K562 (cell line): ENCODE results near the gene CCPG1. TPM values are rescaled to one million over a fixed set of nuclear protein-coding genes. Genes with fewer than 3 reads are reported as not detected.

Experiments
- ATAC-seq: fragments of 200-7000 bp; cut with Tn5 transposase; 3 replicates; pipeline ENCODE4 v1.9.1; 2020; ENCODE audit warnings: moderate library complexity
- BruUV-seq: library from RNA; stranded (reverse); fragments of 400-500 nt; replicated peaks from 2 replicates; lab custom pipeline; 2021; lab: Mats Ljungman, UMichigan
- CTCF ChIA-PET: fragments of 300-600 bp; formaldehyde crosslinking; extraction: SDS; loops from one replicate; lab custom pipeline; 2021; ENCODE audit warnings: low intra/inter-chr PET ratio; lab: Yijun Ruan, JAX
- POLR2A ChIA-PET: fragments of 300-600, 350-650 bp; sonication (Branson Sonifier 250); formaldehyde crosslinking; extraction: SDS; loops from one replicate; lab custom pipeline; 2021; ENCODE audit warnings: antibody characterized with exemption, inconsistent platforms; lab: Yijun Ruan, JAX
- DNase-seq, 4 experiments: peaks; one replicate each; pipeline versions ENCODE4 v3.0.0 to v3.0.0-alpha.2; 2011 to 2018; ENCODE audit warnings: low spot score in 3 of 4, mixed read lengths in 3 of 4; ENCODE audit errors: extremely low read depth in 1 of 4
- FAIRE-seq: peaks from 2 replicates; lab custom pipeline; 2011; peaks lifted over from hg19 to GRCh38; lab: Jason Lieb, UNC
- H2AFZ ChIP-seq: 2 replicates; pipeline ENCODE4 v1.6.0; 2011; ENCODE audit warnings: low read depth, low read length, control low read depth, inconsistent platforms
- H3K27ac ChIP-seq: fragments of 200-600 bp; 3 replicates; pipeline ENCODE4 v1.8.0; 2011; ENCODE audit warnings: low read depth, mild to moderate bottlenecking, control low read depth, inconsistent platforms, low read length, moderate library complexity, mixed read lengths; ENCODE audit errors: extremely low read depth
- H3K27me3 ChIP-seq, 2 experiments: fragments of 300-600 bp in 1 of 2; 2 replicates in 1 of 2; 3 replicates in 1 of 2; pipeline versions ENCODE4 v1.6.0 to v1.8.0; 2011; ENCODE audit warnings: inconsistent platforms in 2 of 2, low read length in 2 of 2, mild to moderate bottlenecking in 1 of 2, mixed read lengths in 1 of 2, moderate library complexity in 1 of 2; ENCODE audit not compliant: control insufficient read depth in 2 of 2, insufficient read depth in 2 of 2
- H3K36me3 ChIP-seq: fragments of 300-600 bp; 3 replicates; pipeline ENCODE4 v1.8.0; 2011; ENCODE audit warnings: mild to moderate bottlenecking, low read length, inconsistent platforms; ENCODE audit not compliant: control insufficient read depth, insufficient read depth
- H3K4me1 ChIP-seq, 2 experiments: fragments of 200-600 bp in 1 of 2; replicated peaks in 1 of 2; 2 replicates in 1 of 2; 3 replicates in 1 of 2; pipeline versions ENCODE4 v1.5.1 to v1.8.0; 2011; ENCODE audit warnings: inconsistent platforms in 2 of 2, low read length in 2 of 2, mild to moderate bottlenecking in 1 of 2, mixed read lengths in 1 of 2, moderate library complexity in 1 of 2; ENCODE audit not compliant: control insufficient read depth in 2 of 2, insufficient read depth in 2 of 2
- H3K4me2 ChIP-seq: 2 replicates; pipeline ENCODE4 v1.6.1; 2011; ENCODE audit warnings: low read length, control low read depth, inconsistent platforms, mixed read lengths; ENCODE audit not compliant: insufficient read depth
- H3K4me3 ChIP-seq: fragments of 200-600 bp; sonication (generic), shearing (Covaris generic); 2 replicates; pipeline ENCODE4 v1.5.1; 2016; ENCODE audit warnings: control low read depth, inconsistent platforms
- H3K79me2 ChIP-seq: fragments of 200-600 bp; 3 replicates; pipeline ENCODE4 v1.8.0; 2011; ENCODE audit warnings: low read length, inconsistent platforms; ENCODE audit not compliant: control insufficient read depth, insufficient read depth
- H3K9ac ChIP-seq, 2 experiments: 2 replicates each; pipeline versions ENCODE4 v1.6.0 to v1.6.1; 2011; ENCODE audit warnings: low read depth in 2 of 2, low read length in 2 of 2, control low read depth in 1 of 2, inconsistent platforms in 1 of 2, mild to moderate bottlenecking in 1 of 2, mixed read lengths in 1 of 2; ENCODE audit not compliant: insufficient read depth in 1 of 2
- H3K9me1 ChIP-seq: one replicate; pipeline ENCODE4 v1.6.0; 2011; ENCODE audit warnings: inconsistent platforms, mild to moderate bottlenecking, low read length, moderate library complexity; ENCODE audit not compliant: control insufficient read depth, insufficient read depth
- H3K9me3 ChIP-seq: replicated peaks from 2 replicates; pipeline ENCODE4 v1.5.1; 2011; ENCODE audit warnings: low read depth, low read length, inconsistent platforms; ENCODE audit not compliant: control insufficient read depth, insufficient read depth
- H4K20me1 ChIP-seq: replicated peaks from 2 replicates; pipeline ENCODE4 v1.6.1; 2011; ENCODE audit warnings: low read length, inconsistent platforms, mixed read lengths; ENCODE audit not compliant: control insufficient read depth, insufficient read depth
- CCAR2 ChIP-seq: fragments of 200-400 bp; formaldehyde crosslinking; IDR thresholded peaks from 2 replicates; pipeline ENCODE4 v1.6.1; 2017; ENCODE audit warnings: mild to moderate bottlenecking, low read depth, low read length
- E2F3 ChIP-seq: fragments of 250-450 bp; sonication (Bioruptor Pico); IDR thresholded peaks from 2 replicates; pipeline ENCODE4 v1.4.0; 2020; ENCODE audit warnings: mild to moderate bottlenecking
- FOXM1 ChIP-seq, 2 experiments: fragments of 450-650 bp in 1 of 2; sonication (generic) in 1 of 2; formaldehyde crosslinking in 1 of 2; IDR thresholded peaks; 2 replicates each; pipeline versions ENCODE4 v1.6.1 to v1.9.0; 2017 to 2022; ENCODE audit warnings: low read depth in 2 of 2, mild to moderate bottlenecking in 2 of 2, missing genetic modification reagents in 1 of 2, moderate library complexity in 1 of 2
- GTF2E2 ChIP-seq: fragments of 200-800 bp; sonication (Bioruptor generic); IDR thresholded peaks from 2 replicates; pipeline ENCODE4 v1.6.1; 2016; ENCODE audit warnings: missing genetic modification characterization, missing compliant biosample characterization
- MAFF ChIP-seq: IDR thresholded peaks from 2 replicates; pipeline ENCODE4 v1.6.1; 2012; ENCODE audit warnings: low read length, improper control_type of control experiment
- NFE2L1 ChIP-seq: fragments of 450-650 bp; IDR thresholded peaks from 2 replicates; pipeline ENCODE4 v1.6.1; 2016; ENCODE audit warnings: missing genetic modification characterization, low read depth, mild to moderate bottlenecking, missing compliant biosample characterization, moderate library complexity, borderline replicate concordance
- NRF1 ChIP-seq, 2 experiments: fragments of 450-650 bp; IDR thresholded peaks in 1 of 2; conservative IDR thresholded peaks in 1 of 2; 2 replicates each; pipeline ENCODE4 v1.6.1; 2014; ENCODE audit warnings: mild to moderate bottlenecking in 2 of 2
- PHF20 ChIP-seq: fragments of 450-650 bp; IDR thresholded peaks from 2 replicates; pipeline ENCODE4 v1.6.1; 2018; ENCODE audit not compliant: partially characterized antibody
- POLR3A ChIP-seq: IDR thresholded peaks from 2 replicates; pipeline ENCODE4 v1.6.1; 2011; ENCODE audit warnings: borderline replicate concordance, mild to moderate bottlenecking, moderate library complexity; ENCODE audit not compliant: insufficient read length, insufficient read depth; ENCODE audit errors: extremely low read depth
- RBM25 ChIP-seq: fragments of 200-400 bp; formaldehyde crosslinking; IDR thresholded peaks from 2 replicates; pipeline ENCODE4 v1.6.1; 2018; ENCODE audit warnings: low read length, low read depth, moderate library complexity; ENCODE audit not compliant: severe bottlenecking
- SIRT6 ChIP-seq: IDR thresholded peaks from one replicate; pipeline ENCODE4 v1.6.1; 2012; ENCODE audit warnings: low read depth, mild to moderate bottlenecking, control low read depth, inconsistent platforms, low read length, moderate library complexity
- ZNF224 ChIP-seq: sonication (generic); formaldehyde crosslinking; IDR thresholded peaks from 2 replicates; pipeline ENCODE4 v1.8.0; 2022; ENCODE audit warnings: mild to moderate bottlenecking, missing genetic modification reagents
- in situ Hi-C: fragments of 300-500 bp; cut with MboI; formaldehyde crosslinking; loops from 4 replicates; pipeline ENCODE4 v1.15.0; 2018; ENCODE audit warnings: inconsistent platforms, mixed read lengths
- intact Hi-C: fragments of 100-400 bp; cut with micrococcal nuclease; formaldehyde crosslinking; loops from 2 replicates; pipeline ENCODE4 v1.14.2; 2022
- polyA plus RNA-seq, 8 experiments: library from polyadenylated mRNA; depleted of rRNA in 4 of 8; stranded (reverse) in 5 of 8; unstranded in 3 of 8; fragments of >200 nt; fragmentation: Nextera tagmentation in 2 of 8; fragmentation: Illumina TruSeq in 1 of 8; extraction: Ambion mirVana in 2 of 8; extraction: Trizol in 1 of 8; gene quantifications; 2 replicates each; pipeline versions ENCODE4 v1.2.1 to v1.2.3, GENCODE V29; 2011 to 2014; ENCODE audit warnings: inconsistent platforms in 1 of 8, missing spikeins in 1 of 8
- total RNA-seq, 7 experiments: library from RNA; depleted of rRNA in 6 of 7; stranded (reverse); fragments of >200 nt in 6 of 7; fragmentation: Illumina TruSeq in 2 of 7; extraction: Trizol in 2 of 7; gene quantifications; 2 replicates each; pipeline versions ENCODE4 v1.2.1 to v1.2.3, GENCODE V29; 2011 to 2021; ENCODE audit warnings: low replicate concordance in 1 of 7

Gene CCPG1
- total and polyA plus RNA-seq, 9 of the 15 experiments (the other 6 are each of a cell fraction or from before 2014, with no cell fraction given) = 33.0 to 54.9 (median 41.1) TPM

GRCh38 chr15:55381595-55381994, 26.6 kb downstream of the CCPG1 start:
- TF ChIP-seq MAFF (no peak), PHF20 (no peak), NFE2L1 (tag) (no peak), SIRT6 (no peak), NRF1 (conservative IDR thresholded peaks at IDR 0.05 in 1 of 2, IDR thresholded peaks at IDR 0.05 in 1 of 2) (no peak), RBM25 (no peak), FOXM1 (IDR thresholded peaks at IDR 0.05; ENCODE audit: low read depth) (no peak), FOXM1 (CRISPR knock-in tag; IDR thresholded peaks at IDR 0.05; ENCODE audit: low read depth) (no peak), GTF2E2 (tag) (no peak), CCAR2 (no peak), ZNF224 (CRISPR knock-in tag) (no peak), POLR3A (no peak), E2F3 (CRISPR knock-in tag) (no peak)
- in situ Hi-C loops = no loop called here
- no peaks in the 10 kb centered on the region for H4K20me1 ChIP-seq
- no peak overlapping the region for H3K27ac ChIP-seq
- no peak overlapping the region for H3K4me3 ChIP-seq
- no peaks in the 10 kb centered on the region for H3K27me3 ChIP-seq
- CTCF ChIA-PET = no interaction called here
- ATAC-seq (no peak), FAIRE-seq (no peak), DNase-seq (no peak)
- H2AFZ ChIP-seq = no peak overlapping the region
- no peak overlapping the region for H3K9ac ChIP-seq
- H3K9me3 ChIP-seq = no peaks in the 10 kb centered on the region
- H3K36me3 ChIP-seq = peaks cover 69% of the 10 kb centered on the region; the same call in 2 of the 3 replicates
- no peaks in the 10 kb centered on the region for H3K79me2 ChIP-seq
- H3K9me1 ChIP-seq = no peaks in the 10 kb centered on the region
- no TSS peak for BruUV-seq
- POLR2A ChIA-PET = interaction anchor here (0.8 to 2.3 kb wide), 3 partner anchors 15 to 165 kb away, joined by 3 to 7 read pairs (median 3); no protein-coding TSS in a partner anchor
- H3K4me1 ChIP-seq = no peaks in the 10 kb centered on the region
- intact Hi-C loops = no loop called here
- no peak overlapping the region for H3K4me2 ChIP-seq
